ENCODE results near the gene PLBD1.

PLBD1 gene

DNA sequence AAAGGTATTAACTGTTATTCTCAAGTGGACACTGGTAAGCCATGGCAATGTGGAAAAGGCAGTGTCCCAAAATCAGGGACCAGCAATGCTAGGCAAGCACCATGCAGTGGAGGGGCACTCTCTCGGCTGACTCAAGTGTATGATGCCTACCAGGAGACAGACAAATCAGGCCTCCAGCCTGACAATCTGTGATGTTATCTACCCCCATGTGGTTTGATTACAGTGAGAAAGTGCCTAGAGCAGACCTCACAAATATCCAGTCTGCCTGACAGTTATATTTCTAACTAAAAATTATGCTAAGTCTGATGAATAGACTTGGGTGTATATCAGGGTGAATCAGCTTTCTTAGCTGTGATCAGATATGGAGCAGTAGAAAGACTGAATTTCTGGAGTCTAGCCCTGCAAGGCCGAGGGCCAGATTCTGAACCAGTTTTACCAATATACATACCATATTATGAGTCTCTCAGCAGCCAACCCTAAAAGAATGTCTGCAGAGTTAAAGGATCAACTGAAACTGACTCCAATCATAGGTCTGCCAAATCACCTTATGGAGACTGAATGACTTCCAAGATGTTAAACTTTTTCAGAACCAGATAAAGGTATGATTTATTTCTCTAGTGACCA is 3.2 kb downstream of the PLBD1 start:
- no peak for DNase-seq

DNA sequence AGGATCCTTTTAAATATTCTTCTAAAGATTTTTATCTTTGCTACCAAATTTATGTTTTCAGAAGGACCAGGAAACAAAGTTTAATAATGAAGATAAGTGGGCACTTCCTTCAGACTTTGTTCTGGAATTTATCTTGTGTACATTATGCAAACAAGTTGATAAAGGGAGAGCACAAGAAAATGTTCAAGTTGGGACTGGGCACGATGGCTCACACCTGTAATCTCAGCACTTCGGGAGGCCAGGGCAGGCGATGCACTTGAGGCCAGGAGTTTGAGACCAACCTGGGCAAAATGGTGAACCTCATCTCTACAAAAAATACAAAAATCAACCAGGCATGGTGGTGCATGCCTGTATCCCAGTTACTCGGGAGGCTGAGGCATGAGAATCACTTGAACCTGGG is 4.6 kb downstream of the PLBD1 start:
- no peak for DNase-seq

DNA sequence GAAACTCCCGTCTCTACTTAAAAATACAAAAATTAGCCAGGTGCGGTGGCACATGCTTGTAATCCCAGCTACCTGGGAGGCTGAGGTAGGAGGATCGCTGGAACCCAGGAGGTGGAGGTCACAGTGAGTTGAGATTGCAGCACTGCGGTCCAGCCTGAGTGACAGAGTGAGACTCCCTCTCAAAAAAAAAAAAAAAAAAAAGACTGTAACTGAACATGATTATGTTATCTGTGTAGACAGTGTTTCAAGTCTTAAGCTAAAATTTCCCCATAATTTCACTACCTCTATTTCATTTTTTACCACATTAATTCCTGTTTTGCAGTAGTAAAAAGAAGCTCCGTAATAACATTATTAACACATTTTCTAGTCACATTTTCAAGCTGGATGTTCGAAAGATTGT is 5.4 kb downstream of the PLBD1 start:
- DNase-seq, result no peak

DNA sequence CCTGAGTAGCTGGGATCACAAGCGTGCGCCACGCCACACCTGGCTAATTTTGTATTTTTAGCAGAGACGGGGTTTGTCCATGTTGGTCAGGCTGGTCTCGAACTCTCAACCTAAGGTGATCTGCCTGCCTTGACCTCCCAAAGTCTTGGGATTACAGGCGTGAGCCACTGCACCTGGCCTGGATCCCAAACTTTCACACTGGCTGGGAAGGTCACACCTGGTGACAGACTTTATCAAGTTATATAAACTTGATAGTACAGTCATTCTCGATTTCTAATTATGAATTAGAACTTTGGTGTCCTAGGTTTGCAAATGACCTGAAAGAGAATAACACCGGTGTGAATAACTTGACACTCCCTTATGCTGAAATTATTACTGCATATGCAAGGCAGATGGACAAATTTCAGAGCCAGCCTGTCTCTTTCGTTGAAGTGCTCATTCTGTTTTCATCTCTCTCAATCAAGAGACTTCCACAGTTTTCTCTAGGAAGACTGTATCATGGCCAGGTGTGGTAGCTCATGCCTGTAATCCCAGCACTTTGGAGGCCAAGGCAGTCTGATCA is 5.9 kb downstream of the PLBD1 start:
- no peak for DNase-seq

DNA sequence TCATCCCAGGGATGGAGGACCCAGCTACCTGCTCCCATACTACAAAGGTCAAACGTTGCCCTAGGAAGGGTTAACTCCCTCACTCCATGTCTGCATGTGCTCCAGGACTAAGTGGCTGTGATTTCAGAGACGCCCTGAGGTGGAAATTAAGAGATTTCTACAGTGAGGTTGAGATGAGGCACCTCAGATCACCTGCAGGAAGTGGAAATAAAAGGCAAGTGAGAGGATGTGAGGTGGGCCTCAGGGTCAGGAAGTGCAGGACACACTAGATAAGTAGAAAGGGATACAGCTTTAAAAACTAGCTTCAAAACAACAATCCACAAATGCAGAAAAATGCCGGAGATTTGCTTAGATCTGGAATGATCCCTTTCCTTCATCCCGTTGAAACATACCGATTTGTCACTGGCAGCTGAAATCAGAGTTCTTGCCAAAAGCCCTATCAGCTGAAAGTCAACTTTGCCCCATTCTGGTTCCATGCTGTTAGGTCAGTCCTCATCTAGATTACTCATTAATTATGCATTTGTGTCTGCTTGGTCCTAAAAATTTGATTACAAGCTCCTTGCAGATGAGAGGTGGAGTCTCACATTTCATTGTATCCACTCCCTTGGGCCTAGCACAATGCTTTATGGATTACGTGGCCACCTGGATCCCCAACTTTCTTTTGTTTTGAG is 6.6 kb downstream of the PLBD1 start:
- no peak for DNase-seq

DNA sequence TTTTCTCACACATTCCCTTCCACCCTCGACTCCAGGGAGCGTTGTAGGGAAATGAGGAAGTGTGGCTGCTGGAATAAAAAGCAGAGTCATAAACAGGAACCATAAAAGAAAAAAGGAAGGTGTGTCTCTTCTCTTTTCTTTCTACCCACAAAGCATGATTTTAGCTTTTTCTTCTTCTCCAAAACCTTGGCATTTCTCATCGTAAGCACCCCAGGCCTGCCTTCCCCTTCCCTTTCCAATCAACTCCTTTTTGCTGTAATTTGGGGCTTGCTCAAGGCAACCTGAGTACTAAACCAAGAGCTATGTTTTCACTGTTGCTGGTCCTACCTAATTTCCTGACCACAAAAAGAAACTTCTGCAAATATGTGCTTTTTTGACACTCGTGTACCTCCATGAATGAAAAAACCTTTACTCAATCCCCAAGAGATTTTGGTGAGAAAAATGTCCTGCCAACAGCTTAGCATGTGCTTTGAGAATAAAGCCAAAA is 9.2 kb downstream of the PLBD1 start:
- no peak for DNase-seq

DNA sequence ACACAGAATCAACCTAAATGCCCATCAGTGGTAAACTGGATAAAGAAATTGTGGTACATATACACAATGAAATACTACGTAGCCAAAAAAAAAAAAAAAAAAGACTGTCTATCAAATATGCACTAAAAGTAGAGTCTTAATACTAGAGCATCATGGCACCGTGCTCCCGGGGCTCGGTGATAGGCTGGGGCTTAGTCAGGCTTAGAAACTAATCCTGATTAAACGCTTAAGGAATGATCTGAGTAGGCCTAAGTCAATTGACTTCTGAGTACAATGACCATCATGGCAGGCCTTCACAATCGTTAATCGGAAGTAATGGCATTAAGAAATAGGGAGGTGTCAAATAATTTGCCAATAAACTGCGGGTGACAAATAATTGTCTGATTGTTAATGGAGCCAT is 9.7 kb downstream of the PLBD1 start:
- no peak for DNase-seq

DNA sequence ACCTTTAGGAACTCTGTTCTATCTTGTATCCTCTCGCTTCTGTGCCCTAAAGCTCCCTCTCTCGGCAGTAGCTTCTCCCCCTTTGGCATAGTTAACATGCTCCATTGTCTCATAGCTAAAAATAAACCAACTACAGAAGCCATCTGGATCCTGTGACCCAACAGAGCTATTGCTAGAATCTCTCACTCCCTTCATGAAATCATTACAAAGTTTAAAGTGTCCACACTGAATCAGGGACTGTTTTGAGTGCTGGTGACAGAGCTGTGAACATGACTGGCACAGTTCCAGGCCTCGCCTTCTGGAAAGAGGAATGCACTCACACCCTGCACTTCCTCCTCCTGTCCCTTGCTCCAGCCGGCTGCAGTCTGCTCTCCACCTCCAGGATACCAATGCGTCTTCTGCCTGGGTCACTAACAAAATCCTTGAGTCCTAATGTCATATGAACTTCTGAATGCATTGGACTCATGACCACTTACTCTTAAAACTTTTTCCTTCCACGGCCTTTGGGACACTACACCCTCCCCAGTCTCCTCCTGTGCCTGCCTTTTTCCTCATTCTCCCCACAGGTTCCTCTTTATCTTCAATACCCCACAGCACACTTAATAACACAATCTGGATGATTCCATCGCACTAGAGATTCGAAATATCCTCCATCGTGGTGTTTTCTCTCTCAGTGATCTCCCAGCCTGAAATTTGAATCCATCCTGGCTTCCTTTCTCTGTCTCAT is 13.2 kb downstream of the PLBD1 start:
- DNase-seq, result no peak

DNA sequence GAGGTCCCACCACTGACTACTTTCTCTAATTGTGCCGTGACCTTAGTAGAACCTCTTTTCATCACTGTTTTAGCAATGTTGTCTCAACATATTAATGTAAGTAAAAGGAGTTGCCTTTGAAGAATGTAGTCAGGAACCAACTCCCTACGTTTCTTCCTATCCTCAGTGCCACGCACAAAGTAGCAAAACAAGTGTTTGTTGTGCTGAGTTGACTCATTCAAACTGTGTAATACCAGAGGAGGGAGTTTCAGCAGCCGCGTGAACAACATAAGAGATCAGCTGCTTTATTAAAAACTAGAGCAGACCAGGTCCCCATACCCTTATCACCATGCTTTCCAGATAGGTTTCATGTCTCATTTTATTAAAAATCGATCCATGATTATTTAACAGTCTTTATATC is 19.1 kb downstream of the PLBD1 start:
- no peak for DNase-seq

DNA sequence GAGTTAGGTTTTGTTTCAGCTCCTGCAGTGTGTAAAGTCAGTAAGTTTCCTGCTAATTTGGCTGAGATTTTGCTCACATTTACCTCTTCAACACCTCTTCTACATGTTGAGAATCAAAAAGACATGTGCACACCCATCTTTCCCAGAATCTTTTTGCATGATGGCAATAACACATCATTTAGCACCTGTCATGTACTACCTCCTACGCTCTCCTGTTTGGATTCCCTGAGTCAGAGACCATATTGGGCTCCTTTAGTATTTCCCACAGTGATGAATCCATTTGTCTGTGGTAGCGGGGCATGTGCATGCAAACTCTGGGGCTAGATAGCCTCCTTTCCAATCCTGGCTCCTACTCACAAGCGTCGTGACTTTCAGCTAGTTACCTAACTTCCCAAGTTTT is 20.1 kb downstream of the PLBD1 start:
- DNase-seq, result no peak

DNA sequence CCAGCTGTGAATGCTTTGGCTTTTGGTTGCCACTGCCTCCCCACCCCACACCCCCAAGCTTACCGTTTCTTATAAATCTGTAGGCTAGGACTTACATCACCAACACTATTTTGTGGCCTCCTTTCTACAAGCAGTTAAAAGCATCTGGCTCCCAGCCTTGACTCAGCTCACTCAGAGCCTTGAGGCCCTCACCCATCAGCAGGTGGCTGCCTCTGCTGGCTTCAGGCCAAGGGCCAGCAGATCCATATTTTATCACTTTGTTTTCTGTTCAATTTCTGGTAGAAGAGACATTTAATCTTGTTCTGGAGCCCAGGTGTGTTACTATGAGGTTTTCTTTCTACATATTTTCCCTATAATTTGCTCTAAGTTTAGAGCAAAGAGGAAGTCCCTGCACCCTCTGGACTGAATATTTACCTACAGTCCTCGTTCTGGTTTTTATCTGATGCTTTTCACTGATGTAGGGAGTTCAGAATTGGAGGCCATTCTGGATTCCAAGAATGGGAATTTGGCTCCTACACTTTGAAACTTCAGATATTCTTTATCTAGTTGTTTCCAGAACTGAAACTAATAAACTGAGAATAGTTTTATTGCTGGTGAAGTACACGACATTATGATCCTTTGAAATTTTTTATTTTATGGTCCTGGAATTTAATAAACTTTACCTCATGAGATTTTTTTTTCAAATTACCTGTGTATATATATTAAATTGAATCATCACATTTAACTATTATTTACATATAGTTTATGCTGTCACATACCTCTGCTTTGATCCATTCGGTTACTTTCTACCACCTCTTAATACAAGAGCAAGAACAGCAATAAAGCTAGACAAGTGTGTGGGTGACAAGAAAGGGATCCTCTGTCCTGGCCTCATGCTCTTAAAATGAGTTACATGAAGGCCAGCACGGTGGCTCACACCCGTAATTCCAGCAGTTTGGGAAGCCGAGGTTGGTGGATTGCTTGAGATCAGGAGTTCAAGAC is 22.2 kb downstream of the PLBD1 start:
- DNase-seq, result no peak

DNA sequence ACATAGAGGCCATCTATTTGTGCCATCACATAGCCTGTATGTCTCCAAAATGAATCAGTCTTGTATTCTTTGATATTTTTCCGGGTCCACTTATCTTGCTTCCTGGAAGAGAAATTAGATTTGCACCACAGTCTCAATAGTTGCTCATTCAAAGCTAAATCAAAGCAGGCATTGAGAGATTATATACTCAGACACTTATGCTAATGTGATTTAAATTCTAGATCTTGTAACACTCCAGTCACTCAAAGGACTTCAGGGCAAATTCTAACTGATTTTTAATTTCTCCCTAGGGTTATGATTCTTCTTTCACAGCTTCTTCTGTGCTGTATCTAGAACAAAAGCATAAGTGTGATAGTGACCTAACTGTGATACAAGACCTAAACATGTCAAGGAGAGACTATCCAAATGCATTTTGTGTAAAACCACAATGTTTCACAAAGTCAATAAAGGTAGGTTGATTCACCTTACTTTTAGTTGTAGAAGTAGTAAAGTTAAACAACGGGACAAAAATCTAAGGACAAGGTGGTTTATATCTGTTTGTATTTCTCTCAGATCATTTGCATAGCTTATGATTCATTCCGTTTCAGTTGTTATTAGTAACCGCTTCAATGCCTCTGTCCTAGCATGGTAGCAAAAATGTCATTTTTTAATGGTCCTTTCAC is 26.8 kb downstream of the PLBD1 start:
- DNase-seq, result no peak

DNA sequence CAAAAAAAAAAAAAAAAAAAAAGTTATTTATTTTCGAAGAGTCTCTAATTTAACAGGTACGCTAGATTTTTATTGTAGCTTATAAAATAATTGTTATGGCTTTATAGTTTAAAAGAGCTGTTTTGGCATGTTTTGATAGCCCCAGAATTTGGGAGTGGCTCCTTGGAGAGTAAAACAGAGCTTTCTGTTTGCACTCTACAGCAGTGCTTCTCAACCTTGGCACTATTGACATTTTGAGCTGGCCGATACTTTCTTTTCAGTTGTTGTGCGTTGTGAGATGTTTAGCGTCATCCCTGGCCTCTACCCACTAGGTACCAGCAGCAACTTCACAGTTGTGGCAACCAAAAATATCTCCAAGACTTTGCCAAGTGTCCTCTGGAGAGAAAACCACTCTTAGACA is 30.6 kb downstream of the PLBD1 start:
- no peak for DNase-seq

DNA sequence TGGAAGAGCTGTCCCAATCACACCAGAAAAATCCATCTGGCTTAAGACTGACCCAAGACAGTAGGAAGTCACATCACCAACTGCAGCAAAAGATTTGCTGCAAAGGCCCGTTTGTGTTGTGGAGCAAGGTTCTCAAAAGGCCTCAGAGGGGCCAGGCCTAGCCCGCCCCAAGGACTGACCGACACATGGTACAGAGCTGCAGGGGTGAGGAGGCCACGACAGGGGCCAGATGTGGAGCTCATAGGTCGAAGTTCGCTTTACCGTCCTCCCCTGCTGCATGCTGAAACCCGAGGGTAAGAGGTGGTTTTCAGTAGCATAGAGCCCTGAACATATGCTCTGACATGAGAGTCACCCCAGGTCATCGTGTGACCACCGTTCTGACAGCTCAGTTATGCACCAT is 35.5 kb downstream of the PLBD1 start:
- no peak for DNase-seq

DNA sequence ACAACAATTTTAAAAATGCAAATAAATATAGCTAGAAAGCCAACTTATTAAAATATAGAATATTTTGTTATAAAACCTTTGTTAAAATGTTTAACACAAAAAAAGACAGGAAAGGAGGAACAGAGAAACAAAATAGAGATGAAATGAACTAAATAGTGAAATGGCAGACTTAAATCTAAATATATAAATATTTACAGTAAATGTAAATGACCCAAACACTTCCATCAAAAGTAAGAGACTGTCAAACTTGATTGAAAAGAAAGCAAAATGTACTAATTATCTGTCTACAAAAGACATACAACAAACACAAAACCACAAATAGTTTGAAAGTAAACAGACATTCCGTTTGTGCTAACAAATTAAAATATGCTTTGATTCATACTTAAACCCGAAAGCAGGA is 41.7 kb downstream of the PLBD1 start:
- DNase-seq, result no peak

DNA sequence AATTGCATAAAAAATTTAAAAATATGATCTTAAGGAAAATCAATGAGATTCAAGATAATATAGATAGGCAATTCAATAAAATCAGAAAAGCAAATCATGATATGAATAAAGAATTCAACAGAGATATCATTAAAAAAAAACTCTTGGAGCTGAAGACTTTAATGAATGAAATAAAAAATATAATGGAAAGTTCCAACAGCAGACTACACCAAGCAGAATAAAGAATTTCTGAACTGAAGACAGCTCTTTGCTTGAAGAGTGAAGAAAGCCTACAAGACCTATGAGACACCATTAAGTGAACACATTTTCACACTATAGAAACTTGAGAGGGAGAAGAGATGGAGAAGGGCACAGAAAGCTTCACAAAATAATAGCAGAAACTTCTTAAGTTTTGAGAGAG is 45.9 kb downstream of the PLBD1 start:
- DNase-seq, result no peak

DNA sequence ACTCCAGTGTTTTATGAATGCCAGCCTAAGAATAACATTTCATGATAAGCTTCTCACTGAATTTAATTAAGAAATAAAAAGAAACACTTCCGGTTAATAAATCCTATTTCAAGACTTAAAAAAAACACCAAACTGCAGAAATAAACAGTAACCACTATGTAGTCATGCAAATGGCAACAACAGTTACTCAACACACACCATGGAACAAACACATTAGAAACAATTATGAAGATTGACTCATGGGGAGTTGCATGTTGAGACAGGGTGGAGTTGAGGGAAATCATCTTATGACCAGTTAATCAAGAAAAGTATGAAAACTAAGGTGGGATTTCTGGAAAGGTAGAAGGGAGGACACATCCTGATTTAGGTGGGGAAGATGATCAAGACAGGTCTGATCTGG is 52.7 kb downstream of the PLBD1 start:
- no peak for DNase-seq

DNA sequence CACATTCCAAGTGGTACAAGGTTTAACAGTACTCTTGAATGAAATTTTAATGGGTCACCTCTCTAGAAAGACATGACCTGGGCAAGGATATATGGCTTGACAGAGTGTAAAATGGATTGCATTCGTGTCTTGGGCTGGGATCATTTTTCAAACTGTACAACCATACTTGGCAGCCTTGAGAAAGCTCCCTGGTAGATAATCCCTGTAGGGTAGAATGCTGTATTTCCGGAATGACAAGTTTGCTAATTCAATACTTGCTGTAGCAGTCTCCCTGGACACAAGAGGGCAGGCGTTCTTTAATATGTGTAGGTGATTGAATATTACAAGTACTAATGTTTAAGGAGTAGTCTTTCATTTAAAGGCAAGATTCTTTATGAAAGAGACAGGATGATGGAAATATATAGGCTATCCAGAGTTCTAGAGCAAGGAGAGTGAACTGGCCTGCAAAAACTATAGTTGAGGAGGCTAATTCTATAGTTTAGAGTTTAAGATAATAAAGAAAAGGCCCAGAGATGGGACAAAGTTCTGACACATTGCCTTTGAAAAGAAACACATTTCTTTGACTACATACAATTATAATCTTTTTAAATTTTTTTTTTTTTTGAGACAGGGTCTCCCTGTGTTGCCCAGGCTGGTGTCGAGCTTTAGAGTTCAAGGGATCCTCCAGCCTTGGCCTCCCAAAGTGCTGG is 53.4 kb downstream of the PLBD1 start:
- DNase-seq, result no peak

DNA sequence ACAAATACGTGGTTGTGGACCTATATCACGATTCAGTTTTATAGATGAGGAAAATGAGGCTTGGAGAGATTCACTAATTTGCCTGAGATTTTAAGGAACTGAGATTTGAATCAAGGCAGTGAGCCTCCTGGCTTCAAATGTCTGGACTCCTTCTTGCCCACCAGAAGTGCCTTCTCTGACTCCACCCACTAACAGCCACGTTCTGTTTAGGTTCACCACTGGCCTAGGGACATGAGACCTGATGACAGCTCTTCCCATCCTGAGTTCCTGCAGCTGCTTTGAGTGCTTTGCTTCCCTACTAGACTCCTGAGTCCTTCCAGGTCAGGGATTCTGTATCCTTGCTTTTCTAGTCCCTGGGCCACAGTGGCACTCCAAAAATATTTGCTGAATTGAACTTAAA is 57.1 kb downstream of the PLBD1 start:
- DNase-seq, result no peak

DNA sequence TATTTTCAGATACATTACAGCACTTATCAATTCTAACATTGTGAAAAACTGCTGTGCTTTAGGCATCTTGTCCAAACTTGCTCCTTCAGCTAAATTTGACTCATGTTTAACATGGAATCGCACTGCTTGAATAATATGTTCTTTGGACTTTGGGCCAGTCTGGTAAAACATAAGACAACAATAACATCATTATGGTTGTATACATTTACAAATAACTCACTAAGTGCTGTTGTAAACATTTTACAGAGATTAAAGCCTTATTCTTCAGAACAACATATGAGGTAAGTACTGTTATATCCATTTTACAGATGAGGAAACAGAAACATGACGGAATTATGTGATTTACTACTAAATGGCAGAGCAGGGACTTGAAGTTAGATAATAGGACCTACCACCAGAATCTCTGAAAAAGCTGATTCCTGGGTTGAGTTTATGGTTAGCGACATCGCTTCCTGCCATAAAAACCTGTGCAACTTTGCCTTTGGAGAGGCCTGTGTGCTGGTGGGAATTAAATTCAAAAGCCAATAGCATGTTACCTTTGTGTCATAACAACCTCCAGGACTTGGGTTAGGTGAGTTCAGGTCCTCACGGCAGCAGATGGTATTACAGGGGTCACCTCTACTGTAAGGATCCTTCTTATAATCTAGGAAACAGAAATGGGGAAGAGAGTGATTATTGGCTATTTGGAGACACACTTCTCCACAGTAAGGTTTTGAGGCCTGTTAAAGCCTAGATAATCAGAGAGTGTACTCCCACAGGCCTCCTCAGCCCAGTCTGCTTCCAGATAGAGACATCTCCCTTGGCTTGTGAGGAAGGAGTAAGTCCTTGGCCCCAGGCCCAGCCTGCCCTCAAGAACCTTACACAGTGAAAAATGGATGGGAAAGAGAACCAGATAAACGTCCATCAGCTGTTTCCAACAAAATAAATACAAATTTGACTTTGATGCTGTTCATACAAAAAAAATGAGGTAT is 61.8 kb downstream of the PLBD1 start:
- no peak for DNase-seq

All from CD4-positive, alpha-beta T cell treated with Interleukin-6 for 4 hours (primary cell).